Skin of body (tissue), 2 donors: ENCODE results near the gene FAT2. TPM values are rescaled to one million over a fixed set of nuclear protein-coding genes. Genes with fewer than 3 reads are reported as not detected.
"Not testable (repeated sequence)": the region's sequence is repeated elsewhere in the genome, so short reads cannot be mapped to it uniquely, and the experiment has no call there.

ENCODE experiments used
- DNase-seq: peaks from one replicate; lab custom pipeline; 2025; lab: John Stamatoyannopoulos, UW
- total RNA-seq: library from RNA; depleted of rRNA; stranded (reverse); fragments of >200 nt; gene quantifications from one replicate; pipeline ENCODE4 v1.2.3, GENCODE V29; 2014

FAT2 gene
- total RNA-seq, 1 donor from 2014 or later, result 26.5 TPM

DNA sequence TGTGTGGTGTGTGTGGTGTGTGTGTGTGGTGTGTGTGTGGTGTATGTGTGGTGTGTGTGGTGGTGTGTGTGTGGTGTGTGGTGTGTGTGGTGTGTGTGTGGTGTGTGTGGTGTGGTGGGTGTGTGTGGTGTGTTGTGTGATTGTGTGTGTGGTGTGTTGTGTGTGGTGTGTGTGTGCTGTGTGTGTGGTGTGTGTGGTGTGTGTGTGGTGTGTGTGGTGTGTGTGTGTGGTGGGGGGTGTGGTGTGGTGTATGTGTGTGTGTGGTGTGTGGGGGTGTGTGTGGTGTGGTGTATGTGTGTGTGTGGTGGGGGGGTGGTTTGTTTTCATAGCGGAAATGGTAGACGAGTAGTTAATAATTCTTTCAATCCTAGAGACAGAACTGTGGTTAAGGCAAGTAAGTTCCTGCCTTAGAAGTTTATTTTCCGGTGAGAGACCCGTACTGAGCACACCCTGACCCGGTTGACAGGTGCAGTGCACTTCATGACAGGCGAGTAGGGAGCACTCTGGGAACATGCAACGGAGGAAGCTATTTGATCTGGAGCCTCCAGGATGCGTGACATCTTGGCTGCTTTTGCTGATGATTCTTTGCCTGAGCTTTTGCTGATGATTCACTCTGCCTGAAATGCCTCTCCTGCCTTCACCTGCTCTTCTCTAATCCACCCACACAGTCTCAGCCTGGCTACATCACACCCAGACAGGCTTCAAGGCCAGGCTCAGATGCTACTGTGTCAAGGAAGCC, 21.7 kb upstream of the FAT2 start:
- DNase-seq, result no peak

DNA sequence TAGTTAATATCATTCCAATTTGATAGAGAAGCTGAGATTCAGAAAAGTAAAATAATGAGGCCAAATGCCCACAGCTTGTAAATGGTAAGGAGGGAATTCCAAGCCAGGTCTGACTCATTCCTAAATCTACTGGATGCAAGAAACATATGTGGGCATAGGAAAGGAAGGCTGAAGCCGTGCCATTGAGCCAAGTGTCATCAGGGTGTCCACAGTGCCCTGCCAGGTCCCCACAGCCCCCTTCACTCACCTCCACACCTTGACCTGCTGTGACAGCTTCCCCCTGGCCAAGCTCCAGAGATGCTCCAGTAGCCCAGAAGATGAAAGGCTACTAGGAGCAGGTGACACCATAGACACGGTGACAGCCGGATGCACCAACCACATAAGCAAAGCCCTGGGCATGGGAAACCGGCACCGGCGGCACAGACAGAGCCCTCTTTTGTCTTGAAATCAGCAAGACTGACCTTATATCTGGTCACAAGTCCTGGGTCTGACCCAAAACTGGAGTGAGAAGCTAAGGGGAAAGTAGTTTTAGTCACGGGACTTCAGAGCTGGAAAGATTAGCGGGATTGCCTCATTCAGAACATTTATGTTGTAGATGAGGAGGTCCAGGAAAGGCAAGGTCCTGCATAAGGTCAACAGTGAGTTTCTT, 20.1 kb upstream of the FAT2 start:
- DNase-seq, result no peak

DNA sequence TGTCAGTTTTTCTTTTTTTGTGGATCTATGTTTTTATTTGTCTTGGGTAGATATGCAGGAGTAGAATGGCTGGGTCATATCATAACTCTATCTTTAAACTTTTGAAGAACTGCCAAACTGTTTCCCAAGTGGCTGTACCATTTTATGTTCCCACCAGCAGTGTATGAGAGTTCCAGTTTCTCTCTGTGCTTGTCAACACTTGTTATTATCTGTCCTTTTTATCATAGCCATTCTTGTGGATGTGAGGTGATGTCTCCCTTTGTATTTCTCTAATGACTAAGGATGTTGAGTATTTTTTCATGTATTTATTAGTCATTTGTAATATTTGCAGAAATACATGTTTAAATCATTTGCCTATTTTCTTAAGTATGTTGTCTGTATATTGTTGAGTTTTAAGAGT, 17.4 kb upstream of the FAT2 start:
- no peak for DNase-seq

DNA sequence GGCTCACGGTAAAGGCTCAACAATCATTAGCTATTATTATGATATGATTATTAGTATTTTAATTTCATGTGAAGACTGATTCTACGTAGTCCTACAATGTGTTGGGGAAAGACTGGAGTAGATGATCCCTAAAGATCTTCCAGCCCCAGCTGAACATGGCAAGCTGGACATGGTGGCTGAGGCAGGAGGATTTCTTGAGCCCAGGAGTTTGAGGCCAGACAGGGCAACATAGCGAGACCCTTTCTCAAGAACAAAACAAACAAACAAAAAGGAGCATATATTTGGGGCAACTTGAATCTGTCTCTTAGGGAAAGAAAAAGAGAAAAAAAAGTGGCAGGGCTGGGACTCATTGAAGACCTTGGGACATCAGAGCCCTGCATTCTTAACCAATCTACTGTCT, 16.2 kb upstream of the FAT2 start:
- DNase-seq, result no peak

DNA sequence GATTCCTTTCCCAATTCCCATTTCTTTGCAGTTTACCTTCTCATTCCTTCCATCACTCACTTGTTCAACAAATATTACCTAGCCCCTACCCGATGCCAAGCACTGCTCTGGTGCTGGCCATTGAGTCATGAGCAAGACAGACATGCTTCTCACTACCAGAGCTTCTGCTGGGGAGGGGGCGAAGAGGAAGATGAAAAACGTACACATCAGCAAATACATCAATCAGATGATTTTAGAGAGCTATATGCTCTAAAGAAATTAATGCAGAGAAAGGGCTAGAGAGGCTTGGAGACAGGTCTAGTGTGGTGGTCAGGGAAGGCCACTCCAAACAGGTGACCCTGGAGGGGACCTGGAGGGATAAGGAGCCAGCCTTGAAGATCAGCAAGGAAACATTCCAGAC, 14.4 kb upstream of the FAT2 start:
- no peak for DNase-seq

DNA sequence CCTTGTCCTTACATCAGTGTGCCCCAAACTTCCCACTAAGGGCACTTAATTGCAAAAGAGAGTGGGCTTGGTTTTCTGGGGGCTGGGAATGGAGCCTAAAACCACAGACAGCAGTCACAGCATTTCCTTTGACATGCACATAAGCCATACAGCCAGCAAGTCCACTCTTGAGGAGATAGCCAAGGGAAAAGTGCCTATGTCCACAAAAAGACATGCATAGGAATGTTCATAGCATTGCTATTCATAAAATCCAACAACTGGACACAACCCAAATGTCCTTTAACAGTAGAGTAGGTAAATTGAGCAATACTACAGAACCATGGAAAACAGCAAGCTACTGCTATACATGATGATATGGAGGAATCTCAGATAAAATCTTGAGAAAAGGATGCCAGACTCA, 11.7 kb upstream of the FAT2 start:
- no peak for DNase-seq

DNA sequence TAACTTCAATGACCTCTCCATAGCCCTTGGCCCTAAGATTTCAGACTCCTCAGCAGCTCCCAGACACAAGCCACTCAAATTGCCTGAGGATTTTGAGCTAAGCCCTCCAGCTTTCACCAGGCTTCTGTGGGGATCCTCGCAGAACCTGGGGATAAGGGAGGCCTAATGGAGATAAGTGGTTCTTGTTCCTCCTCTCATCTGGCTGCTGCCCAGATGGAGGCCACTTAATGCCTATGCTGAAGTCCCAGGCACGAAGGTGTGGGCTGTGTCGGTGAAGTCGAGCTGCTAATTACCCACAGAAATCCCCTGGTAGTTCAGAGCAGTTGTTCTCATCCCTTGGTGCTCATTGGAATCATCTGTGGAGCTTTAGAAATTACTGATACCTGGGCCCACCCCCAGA, 10.3 kb upstream of the FAT2 start:
- DNase-seq, result no peak

DNA sequence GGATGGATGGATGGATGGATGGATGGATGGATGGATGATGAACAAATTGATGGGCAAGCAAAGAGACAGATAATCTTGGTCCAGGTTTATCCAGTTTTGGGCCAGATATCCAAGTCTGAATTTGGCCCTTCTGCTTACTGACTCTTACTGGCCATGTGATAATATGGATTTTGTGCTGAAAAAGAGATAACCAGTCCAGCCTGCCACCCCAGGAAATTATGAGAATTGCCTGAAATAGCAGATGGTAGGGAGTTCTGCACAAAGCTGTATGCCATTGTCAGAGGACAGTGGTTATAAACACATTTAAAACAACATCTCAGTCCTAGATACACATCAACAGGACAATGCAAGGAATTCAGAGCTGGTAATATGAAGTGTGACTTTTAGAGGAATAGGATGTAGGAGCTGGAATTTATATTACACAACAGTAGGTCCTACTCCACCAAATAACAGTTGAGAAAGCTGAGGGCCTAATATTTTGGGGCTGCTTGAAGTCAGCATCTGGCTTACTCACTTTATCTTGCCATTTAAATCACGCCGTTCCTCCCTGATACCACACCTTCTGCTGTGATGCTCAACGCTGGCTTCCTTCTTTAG, 9.0 kb upstream of the FAT2 start:
- no peak for DNase-seq

DNA sequence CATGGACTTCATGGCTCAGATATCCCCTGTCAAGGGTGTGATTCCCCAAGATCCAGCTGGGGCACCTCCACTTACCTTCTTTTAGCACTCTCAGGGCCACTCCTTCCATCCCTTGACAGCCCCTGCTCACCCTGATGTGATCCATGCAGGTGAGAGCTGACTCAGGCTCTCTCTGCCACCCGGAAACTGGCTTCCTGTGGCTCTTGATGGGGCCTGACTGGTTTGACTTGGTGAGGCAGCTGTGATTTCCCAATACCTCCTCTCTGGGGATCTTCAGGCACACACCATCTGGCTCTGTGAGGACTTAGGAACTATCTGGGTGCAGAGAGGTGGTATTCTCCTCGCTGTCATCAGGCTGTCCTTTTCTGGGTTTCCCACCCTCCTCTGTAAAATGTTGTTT, 7.9 kb upstream of the FAT2 start:
- no peak for DNase-seq

DNA sequence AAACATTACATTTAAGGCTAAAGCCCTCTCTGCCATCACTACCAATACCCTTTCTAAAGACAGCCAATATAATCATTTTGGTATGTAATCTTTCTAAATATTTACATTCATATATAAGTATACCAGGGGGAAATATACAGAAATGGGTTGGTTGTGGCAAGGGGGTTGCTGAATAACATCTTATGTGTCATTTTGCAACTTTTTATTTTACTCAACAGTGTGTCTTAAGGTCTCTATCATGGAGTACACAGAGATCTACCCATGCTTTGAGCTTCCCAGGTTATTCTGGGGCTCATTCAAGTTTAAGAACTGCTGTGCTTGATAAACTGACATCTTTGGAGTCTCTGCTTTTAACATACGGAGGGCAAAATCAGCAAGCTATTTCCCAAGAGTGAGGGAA, 7.4 kb upstream of the FAT2 start:
- DNase-seq, result no peak

DNA sequence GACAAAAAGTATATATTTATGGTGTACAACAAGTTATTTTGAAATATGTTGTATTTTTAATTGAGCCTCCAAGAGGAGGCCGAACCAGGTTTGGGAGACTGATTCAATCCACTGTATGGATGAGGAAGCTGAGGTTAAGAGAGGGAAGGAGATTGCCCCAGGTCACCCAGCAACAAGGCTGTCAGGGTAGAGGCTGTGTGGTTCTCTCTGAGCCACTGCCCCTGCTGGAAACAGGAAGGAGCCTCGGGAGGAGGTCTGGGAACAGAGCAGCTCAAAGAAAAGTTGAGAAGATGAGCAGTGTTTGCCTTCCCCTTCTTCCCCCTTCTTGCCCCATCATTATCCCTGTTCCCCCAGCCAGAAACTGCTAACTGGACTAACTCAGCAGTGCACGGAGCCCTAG, 6.6 kb upstream of the FAT2 start:
- DNase-seq, result no peak

DNA sequence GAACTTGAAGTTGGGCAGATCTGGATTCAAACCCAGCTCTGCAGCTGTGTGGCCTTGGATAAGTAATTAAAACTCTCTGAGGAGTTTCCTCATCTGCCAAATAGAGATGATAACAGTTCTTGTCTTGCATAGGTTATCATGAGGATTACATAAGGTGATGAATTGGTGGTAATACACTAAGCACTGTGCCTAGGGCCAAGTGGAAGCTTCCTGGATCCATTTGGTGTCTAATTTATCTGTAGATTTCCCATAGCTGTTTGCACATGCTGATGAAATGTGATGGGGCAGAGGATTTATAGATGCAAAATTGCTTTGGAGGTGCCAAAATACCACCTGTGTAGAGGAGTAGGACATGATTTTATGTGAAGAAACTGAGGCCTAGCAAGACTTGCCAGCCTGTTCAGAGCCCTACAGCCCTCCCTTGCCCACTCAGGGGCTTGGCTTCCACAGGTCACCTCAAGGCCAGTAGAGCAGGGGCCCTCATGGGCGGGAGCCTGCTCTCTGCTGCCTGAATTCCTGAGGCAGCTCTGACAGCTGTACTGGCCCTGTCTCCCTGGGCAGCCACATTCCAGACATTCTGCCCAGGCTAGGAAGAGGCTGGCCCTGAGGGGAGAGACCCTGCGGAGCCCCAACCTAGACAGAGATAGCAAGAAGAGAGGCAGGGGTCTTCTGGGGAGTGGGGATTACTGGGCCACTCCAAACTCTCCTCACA, 5.9 kb upstream of the FAT2 start:
- DNase-seq, result no peak

DNA sequence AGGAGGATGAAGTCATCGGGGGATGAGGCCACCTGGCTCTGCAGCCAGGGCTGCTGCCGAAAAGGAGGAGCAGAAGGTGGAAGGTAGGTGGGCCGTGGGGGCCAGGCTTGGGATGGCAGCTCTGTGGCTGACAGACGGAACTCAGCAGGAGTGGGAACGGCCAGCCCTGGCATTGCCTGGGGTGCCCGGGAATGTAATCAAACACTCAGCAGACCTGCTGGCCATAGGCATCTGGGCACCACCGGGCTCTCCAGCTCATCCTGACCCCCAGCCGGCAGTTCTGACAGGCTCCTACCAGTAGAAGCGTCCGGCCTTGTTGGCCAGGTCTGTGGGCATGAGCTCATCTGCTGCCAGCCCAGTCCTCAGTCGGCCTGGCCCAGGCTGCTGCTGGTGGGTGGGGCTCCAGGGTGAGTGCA, 4.3 kb upstream of the FAT2 start:
- DNase-seq, result no peak

DNA sequence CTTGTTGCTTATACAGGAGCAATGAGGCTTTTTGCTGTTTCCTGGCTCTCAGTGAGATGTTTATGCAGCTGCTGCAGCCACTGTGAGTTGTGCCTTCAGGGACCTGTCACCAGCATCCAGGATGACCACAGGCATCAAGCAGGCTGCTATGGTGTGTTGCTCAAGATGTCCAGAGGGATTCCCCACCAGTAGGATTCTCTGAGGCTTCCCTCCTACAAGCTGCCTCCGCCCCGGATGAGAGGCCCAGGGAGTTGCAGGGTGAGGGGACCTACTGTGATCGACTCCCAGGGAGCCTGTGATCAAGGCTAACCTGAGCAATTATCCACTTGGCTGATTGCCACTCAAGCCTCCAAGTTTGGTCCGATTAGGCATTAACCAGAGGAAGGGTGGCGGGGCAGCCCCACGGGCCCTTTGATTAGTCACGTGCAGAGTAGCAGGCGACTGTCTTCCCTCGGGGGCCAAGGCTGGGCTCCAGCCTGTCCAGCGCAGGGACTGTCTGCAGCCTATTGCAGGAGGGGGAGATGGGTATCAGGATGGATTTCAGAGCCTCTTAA, 1.8 kb upstream of the FAT2 start:
- no peak for DNase-seq

DNA sequence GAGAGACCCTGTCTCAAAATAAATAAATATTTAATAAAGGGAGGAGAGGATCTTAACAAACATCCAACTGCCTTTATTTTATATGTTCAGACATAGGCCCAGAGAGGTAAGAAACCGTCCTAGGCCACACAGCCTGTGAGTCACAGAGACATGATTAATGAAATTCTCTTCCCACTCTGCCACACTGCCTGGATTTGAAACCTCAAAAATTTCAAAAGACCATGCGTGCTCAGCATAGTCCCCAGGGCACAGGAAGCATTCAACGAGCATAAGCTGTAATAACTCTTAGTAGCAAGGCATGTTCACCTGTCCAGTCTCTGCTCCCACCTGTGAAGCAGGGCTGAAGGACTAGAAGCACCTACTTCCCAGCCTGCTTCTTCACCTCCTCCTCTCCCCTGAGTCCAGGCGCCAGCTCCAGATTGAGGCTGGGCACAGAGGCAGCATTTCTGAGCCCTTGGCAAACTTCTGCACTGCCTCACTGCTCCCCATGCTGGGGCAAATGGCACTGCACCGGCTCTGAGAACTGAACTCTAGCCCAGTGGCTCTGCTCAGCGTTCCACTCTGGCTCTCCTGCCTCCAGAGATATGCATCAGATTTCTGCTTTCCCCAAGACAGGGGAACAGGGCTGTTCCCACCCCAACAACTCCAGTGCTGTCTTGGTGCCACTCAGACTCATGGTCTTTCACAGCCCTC, 1.1 kb downstream of the FAT2 start:
- no peak for DNase-seq

DNA sequence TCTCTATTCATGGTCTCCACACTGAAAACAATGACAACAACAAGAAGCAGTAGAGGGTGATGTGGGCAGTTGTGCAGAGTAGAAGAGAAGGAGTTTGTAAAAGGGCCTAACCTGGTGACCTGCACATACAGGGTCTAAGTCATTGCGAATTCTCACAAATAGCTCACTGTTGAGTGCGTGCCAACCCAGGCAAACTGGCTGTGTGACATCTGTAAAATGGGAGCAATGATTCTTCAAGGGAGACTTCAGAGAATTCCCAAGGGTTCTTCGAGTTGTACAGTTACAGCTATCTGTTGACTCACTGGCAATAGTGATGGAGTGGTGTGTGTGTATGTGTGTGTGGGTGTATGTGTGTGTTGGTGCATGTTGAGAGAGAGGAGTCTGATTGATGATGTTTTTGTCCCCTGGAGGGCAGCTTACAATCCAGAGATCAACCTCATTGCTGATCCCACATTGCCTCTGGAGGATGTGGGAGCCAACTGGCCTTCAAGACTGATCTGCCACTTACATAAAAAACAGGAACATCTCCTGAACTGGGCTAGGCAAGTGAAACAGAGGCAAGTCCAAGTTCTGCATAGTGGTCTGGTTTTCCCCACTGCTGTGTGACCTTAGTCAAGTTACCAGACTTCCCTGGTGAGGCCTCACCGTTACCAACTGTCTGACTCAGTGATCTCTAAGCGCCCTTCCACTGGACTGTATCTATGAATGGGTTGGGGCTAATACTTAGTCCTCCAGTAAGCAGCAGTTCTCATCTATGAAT, 3.2 kb downstream of the FAT2 start:
- DNase-seq, result no peak

DNA sequence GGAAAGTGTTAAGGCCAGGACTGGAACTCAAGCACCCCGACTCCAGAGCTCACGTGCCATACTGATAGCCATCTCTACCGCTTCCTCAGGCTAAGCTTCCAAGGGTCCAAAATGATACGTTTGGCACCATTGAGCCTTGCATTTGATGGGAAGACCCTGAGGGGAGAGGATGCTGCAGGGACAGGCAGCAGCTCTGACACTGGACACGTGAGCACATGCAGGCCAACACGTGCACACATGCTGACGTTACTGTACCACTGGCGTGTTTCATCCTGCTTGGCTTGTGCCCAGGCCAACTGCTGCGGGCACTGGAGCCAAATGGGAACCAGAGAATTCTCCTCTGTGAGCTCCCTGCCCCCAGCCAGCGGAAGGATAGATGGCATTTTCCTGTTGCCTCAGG, 5.2 kb downstream of the FAT2 start:
- no peak for DNase-seq

DNA sequence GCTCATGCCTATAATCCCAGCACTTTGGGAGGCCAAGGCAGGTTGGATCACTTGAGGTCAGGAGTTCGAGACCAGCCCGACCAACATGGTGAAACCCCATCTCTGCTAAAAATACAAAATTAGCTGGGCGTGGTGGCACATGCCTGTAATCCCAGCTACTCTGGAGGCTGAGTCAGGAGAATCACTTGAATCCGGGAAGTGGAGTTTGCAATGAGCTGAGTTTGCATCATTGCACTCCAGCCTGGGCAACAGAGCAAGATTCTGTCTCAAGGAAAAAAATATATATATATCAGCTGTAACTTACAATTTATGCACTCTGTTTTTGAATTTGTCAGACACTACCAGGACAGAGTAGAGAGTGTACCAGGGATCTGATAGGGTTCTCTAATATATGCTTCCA, 5.8 kb downstream of the FAT2 start:
- DNase-seq, result not testable (repeated sequence)

DNA sequence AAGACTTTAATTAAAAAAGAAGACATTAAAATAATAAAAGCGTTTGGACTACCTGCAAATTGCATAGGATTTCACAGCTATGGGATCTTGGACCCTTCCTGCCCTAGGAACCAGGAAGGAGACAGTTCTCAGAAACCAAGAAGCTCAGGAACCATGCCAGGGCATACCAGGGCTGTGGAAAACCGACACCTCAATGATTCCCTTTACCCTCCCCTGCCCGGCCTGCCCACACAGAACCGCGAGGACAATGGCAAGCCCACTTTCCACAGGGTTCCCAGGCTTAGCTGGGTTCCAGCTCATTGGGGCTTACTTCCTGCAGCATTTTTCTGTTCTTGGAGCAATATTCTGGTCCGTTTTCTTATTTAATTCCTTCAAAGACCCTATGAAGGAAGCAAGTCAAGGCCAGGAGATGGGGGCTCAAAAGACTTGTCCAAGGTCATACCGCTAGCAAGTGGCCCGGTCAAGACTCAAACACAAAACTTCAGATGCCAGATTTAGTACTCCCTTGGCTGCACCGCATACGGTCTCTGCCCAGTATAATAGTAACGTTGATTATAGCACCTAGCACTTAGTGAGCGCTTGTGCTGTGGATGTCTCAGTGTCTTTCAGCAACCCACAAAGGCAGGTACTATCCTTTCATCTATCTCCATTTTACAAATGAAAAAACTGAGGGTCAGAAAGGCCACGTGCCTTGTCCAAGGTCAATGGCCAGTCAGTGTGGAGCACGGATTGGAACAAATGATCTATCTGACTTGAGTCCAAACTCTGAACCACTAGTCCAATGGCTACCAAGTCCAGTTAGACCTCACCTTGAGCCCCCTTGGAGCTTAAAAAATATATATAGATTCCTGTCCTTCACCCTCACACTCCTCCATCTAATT, 6.8 kb downstream of the FAT2 start:
- DNase-seq, result no peak
